ENCODE measurements around the gene ANKRD11. TPM values are rescaled to one million over a fixed set of nuclear protein-coding genes. Genes with fewer than 3 reads are reported as not detected.

The ANKRD11 gene
- total and polyA plus RNA-seq, 3 experiments from 2014 or later = 39.8 to 150 (median 130) TPM

DNA sequence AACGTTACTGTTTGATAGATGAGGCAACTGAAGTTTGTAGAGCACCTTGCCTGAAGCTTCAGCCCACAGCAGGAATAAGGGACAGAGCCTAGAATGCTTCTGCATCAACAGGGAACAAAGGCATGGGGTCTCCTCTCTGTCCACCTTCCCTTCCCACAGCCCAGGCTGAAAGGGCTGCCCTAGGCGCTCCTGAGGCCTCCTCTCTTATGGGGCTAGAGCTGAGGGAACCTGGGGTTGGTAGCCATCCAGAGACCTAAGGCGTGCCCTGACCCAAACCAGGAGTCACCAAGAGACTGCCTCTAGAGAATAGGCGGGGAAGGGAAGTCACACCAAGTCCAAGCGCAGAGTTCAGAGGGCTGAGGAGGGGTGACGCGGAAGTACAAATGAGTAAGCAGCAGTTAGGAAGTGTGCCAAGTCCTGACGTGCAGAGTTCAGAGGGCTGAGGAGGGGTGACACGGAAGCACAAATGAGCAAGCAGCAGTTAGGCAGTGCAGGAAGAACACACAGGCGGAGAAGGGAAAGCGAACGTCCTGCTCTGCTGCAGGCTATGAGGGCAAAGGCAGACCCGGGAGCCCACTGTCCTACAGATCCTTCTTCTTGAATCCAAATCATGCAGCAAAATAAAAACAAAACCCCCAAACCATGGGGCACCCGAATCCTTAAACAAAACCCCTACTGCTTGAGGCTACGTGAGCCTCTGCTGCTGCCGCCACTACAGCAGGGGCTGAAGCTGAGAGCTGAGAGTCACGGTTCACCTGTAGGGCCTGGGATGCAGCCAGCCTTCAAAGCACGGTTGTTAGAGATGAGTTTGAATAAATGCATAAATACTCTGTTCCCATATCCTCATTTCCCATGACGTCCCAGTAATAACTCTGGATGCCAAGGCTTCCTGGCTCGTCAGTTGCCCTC is 15.1 kb upstream of the ANKRD11 start:
- H3K9me3 ChIP-seq (ENCODE audit: low read length) = no peaks in the 10 kb centered on the region
- CTCF ChIA-PET = no interaction called here
- POLR2A ChIA-PET = interaction anchor here (0.6 to 1.0 kb wide), 3 partner anchors 17 to 118 kb away, joined by 3 to 5 read pairs (median 5); no protein-coding TSS in a partner anchor
- peak overlapping the region; percentile 50 for H3K4me3 ChIP-seq (ENCODE audit: low read length)
- H3K9me3 Mint-ChIP-seq = no peaks in the 10 kb centered on the region
- H3K36me3 ChIP-seq (ENCODE audit: insufficient read depth, low read length) = peaks cover 2% of the 10 kb centered on the region
- H3K4me1 ChIP-seq (ENCODE audit: insufficient read depth, low read length) = peaks cover 38% of the 10 kb centered on the region
- no peaks in the 10 kb centered on the region for H3K27me3 ChIP-seq (ENCODE audit: insufficient read depth, low read length, poor library complexity, severe bottlenecking)
- peaks cover 27 to 44% (median 33%) of the 10 kb centered on the region in 3 donors for H3K4me1 Mint-ChIP-seq
- H3K27ac Mint-ChIP-seq = peak overlapping the region; percentile 86 to 99 (median 92)
- peak; percentile 75 to 96 (median 86) for DNase-seq
- peaks cover 0 to 4% (median 0%) of the 10 kb centered on the region in 3 donors for H3K36me3 Mint-ChIP-seq
- H3K27ac ChIP-seq (ENCODE audit: low read depth, low read length) = peak overlapping the region; percentile 89
- no peaks in the 10 kb centered on the region for H3K27me3 Mint-ChIP-seq
- H3K4me3 Mint-ChIP-seq = peak overlapping the region; percentile 74 to 91 (median 83)

DNA sequence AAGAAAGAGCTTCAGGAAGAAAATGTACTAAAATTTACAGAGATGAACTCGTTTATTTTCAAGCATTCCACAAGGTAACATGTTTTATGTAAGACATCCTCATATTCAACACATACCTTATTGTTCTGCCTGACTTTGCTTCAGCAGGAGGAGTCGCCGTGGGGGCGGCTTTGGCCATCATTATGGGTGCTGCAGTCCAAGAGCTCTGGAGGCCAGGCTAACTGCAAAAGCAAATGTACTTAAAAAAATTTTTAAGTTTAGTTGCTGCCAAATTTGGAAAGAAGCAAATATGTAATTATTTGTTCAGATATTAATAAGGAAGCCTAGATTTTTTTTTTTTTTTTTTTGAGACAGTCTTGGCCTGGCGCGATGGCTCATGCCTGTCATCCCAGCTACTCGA is 13.7 kb upstream of the ANKRD11 start:
- H3K4me1 Mint-ChIP-seq = peaks cover 26 to 33% (median 29%) of the 10 kb centered on the region in 3 donors
- no peak overlapping the region for H3K4me3 ChIP-seq (ENCODE audit: low read length)
- H3K36me3 ChIP-seq (ENCODE audit: insufficient read depth, low read length) = no peaks in the 10 kb centered on the region
- peak overlapping the region in 6 of 8 donors; percentile 23 to 99 (median 58) for H3K27ac Mint-ChIP-seq
- H3K27me3 Mint-ChIP-seq = no peaks in the 10 kb centered on the region
- H3K9me3 ChIP-seq (ENCODE audit: low read length) = no peaks in the 10 kb centered on the region
- peaks cover 33% of the 10 kb centered on the region for H3K4me1 ChIP-seq (ENCODE audit: insufficient read depth, low read length)
- ChIA-PET POLR2A (interaction anchor here (1.0 to 1.1 kb wide), 2 partner anchors 8 to 10 kb away, joined by 5 to 6 read pairs; no protein-coding TSS in a partner anchor), CTCF (no interaction called here)
- H3K4me3 Mint-ChIP-seq = no peak overlapping the region
- no peaks in the 10 kb centered on the region for H3K27me3 ChIP-seq (ENCODE audit: insufficient read depth, low read length, poor library complexity, severe bottlenecking)
- DNase-seq = no peak
- no peak overlapping the region for H3K27ac ChIP-seq (ENCODE audit: low read depth, low read length)
- peaks cover 0 to 4% (median 0%) of the 10 kb centered on the region in 3 donors for H3K36me3 Mint-ChIP-seq
- no peaks in the 10 kb centered on the region for H3K9me3 Mint-ChIP-seq

DNA sequence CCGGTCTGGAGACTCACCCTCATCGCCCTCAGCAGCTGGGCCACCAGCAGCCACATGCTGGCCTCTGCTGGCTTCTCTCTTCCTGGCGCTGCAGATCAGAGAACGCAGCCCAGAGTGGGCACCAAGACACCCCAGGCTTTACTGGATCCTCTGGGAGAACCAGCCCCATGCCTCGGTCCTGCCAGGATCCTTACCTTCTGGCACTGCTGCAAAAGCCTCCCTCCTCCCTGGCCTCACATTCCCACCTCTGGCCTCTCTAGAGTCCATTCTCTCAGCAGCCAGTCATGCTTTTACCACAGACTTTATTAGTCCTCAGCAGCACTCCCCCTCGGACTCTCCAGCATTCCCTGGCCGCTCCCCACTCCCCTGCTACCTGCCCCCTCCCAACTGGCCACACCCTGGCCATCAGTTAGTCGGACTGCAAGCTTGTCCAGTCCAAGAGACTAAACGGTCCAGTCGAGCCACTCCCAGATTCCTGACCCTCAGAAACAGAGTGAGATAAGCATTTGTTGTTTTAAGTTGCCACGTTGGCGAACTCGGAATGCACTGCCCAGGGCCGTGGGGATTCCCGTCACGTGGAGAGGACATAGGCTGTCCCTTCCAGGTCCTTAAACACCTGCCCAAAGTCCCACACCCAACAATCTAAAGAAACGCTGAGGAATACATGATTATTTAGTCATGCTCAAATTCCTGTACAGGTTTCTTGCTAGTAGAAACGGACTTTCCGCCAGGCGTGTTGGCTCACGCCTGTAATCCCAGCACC is 11.9 kb upstream of the ANKRD11 start:
- no peak for DNase-seq
- Mint-ChIP-seq H3K27me3 (no peaks in the 10 kb centered on the region), H3K9me3 (no peaks in the 10 kb centered on the region), H3K4me1 (peaks cover 21 to 27% (median 23%) of the 10 kb centered on the region in 3 donors), H3K4me3 (no peak overlapping the region), H3K36me3 (peaks cover 0 to 5% (median 0%) of the 10 kb centered on the region in 3 donors), H3K27ac (peak overlapping the region in 3 of 8 donors; percentile 23 to 73 (median 60))
- H3K9me3 ChIP-seq (ENCODE audit: low read length) = no peaks in the 10 kb centered on the region
- POLR2A ChIA-PET = interaction anchor here (0.6 to 0.7 kb wide), 2 partner anchors 56 to 228 kb away, joined by 3 to 4 read pairs; no protein-coding TSS in a partner anchor
- CTCF ChIA-PET = no interaction called here
- H3K27ac ChIP-seq (ENCODE audit: low read depth, low read length) = no peak overlapping the region
- H3K36me3 ChIP-seq (ENCODE audit: insufficient read depth, low read length) = no peaks in the 10 kb centered on the region
- H3K4me1 ChIP-seq (ENCODE audit: insufficient read depth, low read length) = peaks cover 25% of the 10 kb centered on the region
- H3K27me3 ChIP-seq (ENCODE audit: insufficient read depth, low read length, poor library complexity, severe bottlenecking) = no peaks in the 10 kb centered on the region
- H3K4me3 ChIP-seq (ENCODE audit: low read length) = no peak overlapping the region

GRCh38 chr16:89499767-89500166 is 9.4 kb upstream of the ANKRD11 start:
- H3K9me3 Mint-ChIP-seq = no peaks in the 10 kb centered on the region
- peaks cover 0 to 10% (median 0%) of the 10 kb centered on the region in 3 donors for H3K36me3 Mint-ChIP-seq
- Histone ChIP-seq H3K4me3 (ENCODE audit: low read length) (no peak overlapping the region), H3K27ac (ENCODE audit: low read depth, low read length) (no peak overlapping the region), H3K36me3 (ENCODE audit: insufficient read depth, low read length) (no peaks in the 10 kb centered on the region), H3K9me3 (ENCODE audit: low read length) (no peaks in the 10 kb centered on the region), H3K27me3 (ENCODE audit: insufficient read depth, low read length, poor library complexity, severe bottlenecking) (no peaks in the 10 kb centered on the region), H3K4me1 (ENCODE audit: insufficient read depth, low read length) (peaks cover under 1% of the 10 kb centered on the region)
- CTCF ChIA-PET = no interaction called here
- H3K27me3 Mint-ChIP-seq = no peaks in the 10 kb centered on the region
- H3K4me3 Mint-ChIP-seq = no peak overlapping the region
- no peak overlapping the region for H3K27ac Mint-ChIP-seq
- POLR2A ChIA-PET = no interaction called here
- H3K4me1 Mint-ChIP-seq = peaks cover 0 to 7% (median 3%) of the 10 kb centered on the region in 3 donors
- DNase-seq = no peak

- H3K4me1 ChIP-seq (ENCODE audit: insufficient read depth, low read length) = no peaks in the 10 kb centered on the region
- H3K36me3 Mint-ChIP-seq = peaks cover 0 to 12% (median 0%) of the 10 kb centered on the region in 3 donors
- H3K4me3 ChIP-seq (ENCODE audit: low read length) = no peak overlapping the region
- peak overlapping the region in 1 of 7 donors; percentile 30 for H3K4me3 Mint-ChIP-seq
- peak overlapping the region in 2 of 8 donors; percentile 9 to 56 for H3K27ac Mint-ChIP-seq
- ChIA-PET CTCF (interaction anchor here (1.0 to 1.5 kb wide), 2 partner anchors 9 to 166 kb away, joined by 3 to 4 read pairs; no protein-coding TSS in a partner anchor), POLR2A (interaction anchor here (1.2 to 1.6 kb wide), 2 partner anchors 9 to 183 kb away, joined by 3 to 8 read pairs; partner anchors contain the start of gene SPG7)
- no peak for DNase-seq
- H3K27me3 ChIP-seq (ENCODE audit: insufficient read depth, low read length, poor library complexity, severe bottlenecking) = no peaks in the 10 kb centered on the region
- no peaks in the 10 kb centered on the region for H3K9me3 Mint-ChIP-seq
- H3K4me1 Mint-ChIP-seq = peaks cover 4 to 12% (median 5%) of the 10 kb centered on the region in 3 donors
- no peaks in the 10 kb centered on the region for H3K9me3 ChIP-seq (ENCODE audit: low read length)
- no peaks in the 10 kb centered on the region for H3K36me3 ChIP-seq (ENCODE audit: insufficient read depth, low read length)
- H3K27ac ChIP-seq (ENCODE audit: low read depth, low read length) = no peak overlapping the region
- H3K27me3 Mint-ChIP-seq = no peaks in the 10 kb centered on the region
Observed at GRCh38 chr16:89498839-89499238, 8.5 kb upstream of the ANKRD11 start.

DNA sequence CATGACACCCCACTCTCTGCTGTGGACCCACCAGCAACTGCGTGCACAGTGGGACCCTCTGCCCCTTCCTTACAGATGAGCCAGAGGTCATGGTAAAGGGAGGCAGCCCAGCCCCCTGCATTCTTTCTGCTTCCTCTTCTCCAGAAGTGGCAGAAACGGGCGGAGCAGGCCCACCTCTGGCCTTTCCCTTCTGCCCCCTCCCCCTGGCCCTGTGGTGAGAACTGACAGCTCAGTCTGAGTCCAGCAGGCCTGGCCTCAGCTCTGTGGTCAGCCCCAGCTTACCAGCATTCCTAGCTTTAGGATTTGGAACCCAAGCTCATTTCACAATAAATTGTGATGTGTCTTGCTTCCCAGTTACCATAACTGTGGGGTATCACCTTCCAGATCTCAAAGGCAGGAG is 4.8 kb upstream of the ANKRD11 start:
- Histone ChIP-seq H3K27me3 (ENCODE audit: insufficient read depth, low read length, poor library complexity, severe bottlenecking) (no peaks in the 10 kb centered on the region), H3K36me3 (ENCODE audit: insufficient read depth, low read length) (no peaks in the 10 kb centered on the region), H3K9me3 (ENCODE audit: low read length) (no peaks in the 10 kb centered on the region), H3K4me1 (ENCODE audit: insufficient read depth, low read length) (peaks cover 16% of the 10 kb centered on the region), H3K4me3 (ENCODE audit: low read length) (no peak overlapping the region), H3K27ac (ENCODE audit: low read depth, low read length) (no peak overlapping the region)
- Mint-ChIP-seq H3K27ac (peak overlapping the region in 1 of 8 donors; percentile 35), H3K9me3 (peaks cover 0 to 2% (median 0%) of the 10 kb centered on the region in 5 donors), H3K36me3 (peaks cover 0 to 26% (median 0%) of the 10 kb centered on the region in 3 donors), H3K27me3 (no peaks in the 10 kb centered on the region), H3K4me3 (peak overlapping the region in 2 of 7 donors; percentile 51 to 52), H3K4me1 (peaks cover 26 to 39% (median 31%) of the 10 kb centered on the region in 3 donors)
- no peak for DNase-seq
- ChIA-PET POLR2A (interaction anchor here (0.8 kb wide), 1 partner anchor 8 kb away, joined by 6 read pairs; no protein-coding TSS in a partner anchor), CTCF (interaction anchor here (1.1 to 1.5 kb wide), 2 partner anchors 14 to 28 kb away, joined by 3 to 7 read pairs; partner anchors contain the start of gene SPG7)

GRCh38 chr16:89493776-89494175 is 3.4 kb upstream of the ANKRD11 start:
- no peaks in the 10 kb centered on the region for H3K27me3 ChIP-seq (ENCODE audit: insufficient read depth, low read length, poor library complexity, severe bottlenecking)
- H3K36me3 ChIP-seq (ENCODE audit: insufficient read depth, low read length) = no peaks in the 10 kb centered on the region
- Mint-ChIP-seq H3K4me3 (peak overlapping the region in 3 of 7 donors; percentile 15 to 49 (median 17)), H3K4me1 (peaks cover 30 to 44% (median 36%) of the 10 kb centered on the region in 3 donors), H3K36me3 (peaks cover 0 to 27% (median 0%) of the 10 kb centered on the region in 3 donors), H3K27ac (peak overlapping the region in 6 of 8 donors; percentile 2 to 73 (median 56)), H3K9me3 (peaks cover 0 to 2% (median 2%) of the 10 kb centered on the region in 5 donors), H3K27me3 (peaks cover 0 to 2% of the 10 kb centered on the region in 2 donors)
- H3K4me3 ChIP-seq (ENCODE audit: low read length) = no peak overlapping the region
- ChIA-PET CTCF (no interaction called here), POLR2A (no interaction called here)
- DNase-seq = no peak
- peaks cover 18% of the 10 kb centered on the region for H3K4me1 ChIP-seq (ENCODE audit: insufficient read depth, low read length)
- no peak overlapping the region for H3K27ac ChIP-seq (ENCODE audit: low read depth, low read length)
- no peaks in the 10 kb centered on the region for H3K9me3 ChIP-seq (ENCODE audit: low read length)
